K562 (cell line): ENCODE measurements around the gene EPB41L4B. TPM values are rescaled to one million over a fixed set of nuclear protein-coding genes. Genes with fewer than 3 reads are reported as not detected.
A peak's percentile ranks its signal among the peaks of the same experiment; 100 is the strongest.

Experiments
- BDP1 ChIP-seq: IDR thresholded peaks from 3 replicates; pipeline ENCODE4 v1.6.1; 2011; ENCODE audit not compliant: insufficient read length, insufficient read depth
- CBX1 ChIP-seq: sonication (generic); IDR thresholded peaks from 2 replicates; pipeline ENCODE4 v1.6.1; 2016; ENCODE audit warnings: antibody characterized with exemption, low read depth, mild to moderate bottlenecking
- GTF2E2 ChIP-seq: fragments of 200-800 bp; sonication (Bioruptor generic); IDR thresholded peaks from 2 replicates; pipeline ENCODE4 v1.6.1; 2016; ENCODE audit warnings: missing genetic modification characterization, missing compliant biosample characterization
- GTF2F1 ChIP-seq: IDR thresholded peaks from 2 replicates; pipeline ENCODE4 v1.6.1; 2011; ENCODE audit warnings: low read depth, low read length, improper control_type of control experiment
- KAT7 ChIP-seq: sonication (generic); formaldehyde crosslinking; IDR thresholded peaks from 2 replicates; pipeline ENCODE4 v1.8.0; 2022; ENCODE audit warnings: missing genetic modification reagents, mild to moderate bottlenecking, borderline replicate concordance
- KDM5B ChIP-seq: fragments of 200-600 bp; sonication (generic); IDR thresholded peaks from 2 replicates; pipeline ENCODE4 v1.6.1; 2012; ENCODE audit warnings: low read depth, mild to moderate bottlenecking, moderate library complexity, low read length, control low read depth, inconsistent platforms; ENCODE audit not compliant: insufficient replicate concordance
- MNT ChIP-seq, 2 experiments: fragments of 450-650 bp; conservative IDR thresholded peaks; 2 replicates each; pipeline ENCODE4 v1.6.1; 2017; ENCODE audit warnings: mild to moderate bottlenecking in 2 of 2, moderate library complexity in 2 of 2
- NR1H2 ChIP-seq: sonication (generic); formaldehyde crosslinking; IDR thresholded peaks from 2 replicates; pipeline ENCODE4 v1.4.0; 2020; ENCODE audit warnings: mild to moderate bottlenecking, missing genetic modification reagents
- OTX1 ChIP-seq: fragments of 450-650 bp; formaldehyde crosslinking; IDR thresholded peaks from 2 replicates; pipeline ENCODE4 v1.4.0; 2022; ENCODE audit warnings: mild to moderate bottlenecking
- PHF8 ChIP-seq: fragments of 200-600 bp; sonication (generic); IDR thresholded peaks from 2 replicates; pipeline ENCODE4 v1.6.1; 2012; ENCODE audit warnings: mixed run types, mild to moderate bottlenecking, inconsistent platforms, low read length, moderate library complexity, borderline replicate concordance
- PTRF ChIP-seq: fragments of 450-650 bp; IDR thresholded peaks from 2 replicates; pipeline ENCODE4 v1.6.1; 2016; ENCODE audit warnings: mild to moderate bottlenecking, missing genetic modification characterization, missing compliant biosample characterization
- RBBP5 ChIP-seq: fragments of 200-600 bp; sonication (generic); IDR thresholded peaks from 2 replicates; pipeline ENCODE4 v1.6.1; 2012; ENCODE audit warnings: borderline replicate concordance, mild to moderate bottlenecking, low read length, control low read depth, inconsistent platforms; ENCODE audit not compliant: insufficient read depth, poor library complexity, severe bottlenecking
- RBM15 ChIP-seq: fragments of 200-400 bp; formaldehyde crosslinking; IDR thresholded peaks from 2 replicates; pipeline ENCODE4 v1.6.1; 2018; ENCODE audit warnings: mild to moderate bottlenecking, low read length, moderate library complexity; ENCODE audit not compliant: insufficient read depth
- RCOR1 ChIP-seq, 2 experiments: IDR thresholded peaks; 2 replicates each; pipeline ENCODE4 v1.6.1; 2012; ENCODE audit warnings: low read depth in 2 of 2, low read length in 2 of 2, borderline replicate concordance in 1 of 2, improper control_type of control experiment in 1 of 2
- SMARCB1 ChIP-seq: IDR thresholded peaks from 2 replicates; pipeline ENCODE4 v1.6.1; 2011; ENCODE audit warnings: improper control_type of control experiment, low read depth; ENCODE audit not compliant: insufficient read length
- TCF3 ChIP-seq: sonication (generic); formaldehyde crosslinking; IDR thresholded peaks from 2 replicates; pipeline ENCODE4 v1.4.0; 2020; ENCODE audit warnings: mild to moderate bottlenecking, missing genetic modification reagents
- ZMIZ1 ChIP-seq, 2 experiments: fragments of 150-350 bp in 1 of 2; IDR thresholded peaks; 2 replicates each; pipeline ENCODE4 v1.6.1; 2012 to 2016; ENCODE audit warnings: low read depth in 2 of 2, low read length in 2 of 2, mild to moderate bottlenecking in 1 of 2, moderate library complexity in 1 of 2
- ZNF224 ChIP-seq: sonication (generic); formaldehyde crosslinking; IDR thresholded peaks from 2 replicates; pipeline ENCODE4 v1.8.0; 2022; ENCODE audit warnings: mild to moderate bottlenecking, missing genetic modification reagents
- ZNF239 ChIP-seq: fragments of 250-450 bp; sonication (Bioruptor Pico); IDR thresholded peaks from 2 replicates; pipeline ENCODE4 v1.4.0; 2020; ENCODE audit warnings: mild to moderate bottlenecking
- ZNF764 ChIP-seq: fragments of 250-450 bp; sonication (Bioruptor Pico); IDR thresholded peaks from 2 replicates; pipeline ENCODE4 v1.4.0; 2020; ENCODE audit warnings: low read depth, mild to moderate bottlenecking, moderate library complexity
- polyA plus RNA-seq, 8 experiments: library from polyadenylated mRNA; depleted of rRNA in 4 of 8; stranded (reverse) in 5 of 8; unstranded in 3 of 8; fragments of >200 nt; fragmentation: Nextera tagmentation in 2 of 8; fragmentation: Illumina TruSeq in 1 of 8; extraction: Ambion mirVana in 2 of 8; extraction: Trizol in 1 of 8; gene quantifications; 2 replicates each; pipeline versions ENCODE4 v1.2.1 to v1.2.3, GENCODE V29; 2011 to 2014; ENCODE audit warnings: inconsistent platforms in 1 of 8, missing spikeins in 1 of 8
- total RNA-seq, 7 experiments: library from RNA; depleted of rRNA in 6 of 7; stranded (reverse); fragments of >200 nt in 6 of 7; fragmentation: Illumina TruSeq in 2 of 7; extraction: Trizol in 2 of 7; gene quantifications; 2 replicates each; pipeline versions ENCODE4 v1.2.1 to v1.2.3, GENCODE V29; 2011 to 2021; ENCODE audit warnings: low replicate concordance in 1 of 7

The EPB41L4B gene
- total and polyA plus RNA-seq, 9 of the 15 experiments (the other 6 are each of a cell fraction or from before 2014, with no cell fraction given), result 0.09 to 0.38 (median 0.21) TPM

- no peak for TF ChIP-seq KAT7 (CRISPR knock-in tag)
- TF ChIP-seq PTRF (tag), result no peak
- no peak for TF ChIP-seq PHF8
- TF ChIP-seq ZMIZ1 (IDR thresholded peaks at IDR 0.05; ENCODE audit: low read depth in 2 of 2, low read length in 2 of 2), result no peak
- TF ChIP-seq CBX1, result no peak
- TF ChIP-seq TCF3 (CRISPR knock-in tag), result peak; percentile 47
- TF ChIP-seq ZNF239 (CRISPR knock-in tag), result no peak
- no peak for TF ChIP-seq BDP1
- no peak for TF ChIP-seq RBM15
- no peak for TF ChIP-seq SMARCB1
- no peak for TF ChIP-seq RBBP5
- TF ChIP-seq MNT (conservative IDR thresholded peaks at IDR 0.05), result peak; percentile 25 to 49; a peak in 2 of 4 replicates
- TF ChIP-seq ZNF224 (CRISPR knock-in tag), result no peak
- TF ChIP-seq RCOR1 (IDR thresholded peaks at IDR 0.05; ENCODE audit: borderline replicate concordance in 1 of 2, low read depth in 2 of 2, low read length in 2 of 2), result peak in 1 of 2 experiments; percentile 79; a peak in 2 of 4 replicates
- no peak for TF ChIP-seq GTF2F1
- no peak for TF ChIP-seq NR1H2 (CRISPR knock-in tag)
- TF ChIP-seq OTX1, result 0 out of 2 replicates have a peak, but pooled peaks have one; percentile 10
- TF ChIP-seq KDM5B, result no peak
- TF ChIP-seq ZNF764 (CRISPR knock-in tag), result no peak
- TF ChIP-seq GTF2E2 (tag), result no peak
Observed at GRCh38 chr9:109143881-109144562, 176.8 kb downstream of the EPB41L4B start (continued).
